ENCODE results near the gene KRTAP12-4.

DNA sequence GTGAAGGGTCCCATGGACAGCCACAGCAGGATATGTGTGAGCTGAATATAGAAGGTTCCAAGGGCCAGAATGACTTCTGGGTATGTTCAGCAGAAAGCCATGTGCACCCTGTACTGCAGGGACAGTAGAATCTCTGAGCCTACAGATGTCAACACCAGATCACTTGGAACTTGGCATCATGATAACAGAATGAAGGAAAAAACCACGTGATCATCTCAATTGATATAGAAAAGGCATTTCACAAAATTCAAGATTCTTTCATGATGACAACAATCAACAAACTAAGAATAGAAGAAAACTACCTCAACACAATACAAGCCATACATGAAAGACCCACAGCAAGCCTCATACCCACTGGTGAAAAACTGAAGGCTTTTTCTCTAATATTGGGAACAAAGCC lies 13.2 kb upstream of the KRTAP12-4 start:
- TF ChIP-seq CTCF (conservative IDR thresholded peaks at IDR 0.05; ENCODE audit: low read length) (no peak), EZH2phosphoT487 (IDR thresholded peaks at IDR 0.05; ENCODE audit: borderline replicate concordance, low read depth, low read length) (no peak)
